SU-DHL-6 (cell line): ENCODE data around the gene C6orf132.

Experiments
- H2AFZ ChIP-seq: fragments of 200-600 bp; sonication (generic); 2 replicates; pipeline ENCODE4 v1.6.1; 2014; ENCODE audit warnings: low read depth, mild to moderate bottlenecking, moderate library complexity, mixed read lengths, antibody characterized with exemption, low read length; ENCODE audit not compliant: severe bottlenecking
- H3F3A ChIP-seq: fragments of 200-600 bp; shearing (Covaris generic); 2 replicates; pipeline ENCODE4 v1.6.0; 2016; ENCODE audit warnings: antibody characterized with exemption, mild to moderate bottlenecking; ENCODE audit not compliant: insufficient read depth
- H3K27ac ChIP-seq: fragments of 200-600 bp; sonication (generic); 2 replicates; pipeline ENCODE4 v1.5.1; 2016; ENCODE audit warnings: low read depth, mild to moderate bottlenecking, low read length, moderate library complexity, mixed read lengths
- H3K27me3 ChIP-seq: fragments of 200-600 bp; sonication (generic), shearing (Covaris generic); 2 replicates; pipeline ENCODE4 v1.6.0; 2014; ENCODE audit warnings: mild to moderate bottlenecking, low read length
- H3K36me3 ChIP-seq: fragments of 200-600 bp; sonication (generic); 2 replicates; pipeline ENCODE4 v1.6.1; 2014; ENCODE audit warnings: mild to moderate bottlenecking, low read length, mixed read lengths
- H3K4me2 ChIP-seq: fragments of 300-600, 200-600 bp; shearing (Covaris generic), sonication (generic); 2 replicates; pipeline ENCODE4 v1.6.0; 2014; ENCODE audit warnings: low read length, low read depth, mild to moderate bottlenecking; ENCODE audit not compliant: poor library complexity, severe bottlenecking
- H3K4me3 ChIP-seq: fragments of 200-600 bp; sonication (generic); 2 replicates; pipeline ENCODE4 v1.5.1; 2014; ENCODE audit warnings: antibody characterized with exemption, low read length, mild to moderate bottlenecking, mixed read lengths; ENCODE audit not compliant: insufficient read depth, poor library complexity, severe bottlenecking
- H3K79me2 ChIP-seq: fragments of 200-600 bp; sonication (generic); 2 replicates; pipeline ENCODE4 v1.6.1; 2014; ENCODE audit warnings: mild to moderate bottlenecking, low read length, moderate library complexity; ENCODE audit not compliant: insufficient read depth
- H3K9ac ChIP-seq: fragments of 200-600 bp; sonication (generic); 2 replicates; pipeline ENCODE4 v1.7.0; 2014; ENCODE audit warnings: mild to moderate bottlenecking, low read length
- H3K9me2 ChIP-seq: fragments of 200-600 bp; sonication (generic); replicated peaks from 2 replicates; pipeline ENCODE4 v1.6.1; 2014; ENCODE audit warnings: low read length; ENCODE audit not compliant: insufficient read depth
- H3K9me3 ChIP-seq: fragments of 200-600 bp; sonication (generic); 2 replicates; pipeline ENCODE4 v1.6.1; 2014; ENCODE audit warnings: low read length, mixed read lengths; ENCODE audit not compliant: insufficient read depth
- H4K20me1 ChIP-seq: fragments of 200-600 bp; sonication (generic); 2 replicates; pipeline ENCODE4 v1.6.1; 2014; ENCODE audit warnings: low read depth, mild to moderate bottlenecking, antibody characterized with exemption, low read length, moderate library complexity, mixed read lengths
- EZH2phosphoT487 ChIP-seq: fragments of 200-600 bp; sonication (generic), shearing (Covaris generic); conservative IDR thresholded peaks from 2 replicates; pipeline ENCODE4 v1.6.1; 2018; ENCODE audit warnings: mild to moderate bottlenecking, antibody characterized with exemption, low read length, moderate library complexity, mixed read lengths
- TF ChIP-seq, protein P1 (sequence below): fragments of 200-600 bp; sonication (generic); IDR thresholded peaks from one replicate; pipeline ENCODE4 v1.5.1; 2017; ENCODE audit warnings: antibody characterized with exemption, mild to moderate bottlenecking, low read length, moderate library complexity; ENCODE audit not compliant: insufficient read depth, poor library complexity, severe bottlenecking

Gene C6orf132

GRCh38 chr6:42156638-42157037, 14.2 kb upstream of the C6orf132 start:
- Histone ChIP-seq H3K79me2 (no peaks in the 10 kb centered on the region), H3K4me2 (no peak overlapping the region), H3K9me3 (no peaks in the 10 kb centered on the region), H3K4me3 (no peak overlapping the region), H3K27ac (no peak overlapping the region), H3K9ac (no peak overlapping the region), H3K36me3 (no peaks in the 10 kb centered on the region), H3K27me3 (no peaks in the 10 kb centered on the region), H2AFZ (no peak overlapping the region), H4K20me1 (no peaks in the 10 kb centered on the region), H3K9me2 (no peaks in the 10 kb centered on the region), H3F3A (no peaks in the 10 kb centered on the region)
- no peak for TF ChIP-seq EZH2phosphoT487
- TF ChIP-seq, protein P1, sequence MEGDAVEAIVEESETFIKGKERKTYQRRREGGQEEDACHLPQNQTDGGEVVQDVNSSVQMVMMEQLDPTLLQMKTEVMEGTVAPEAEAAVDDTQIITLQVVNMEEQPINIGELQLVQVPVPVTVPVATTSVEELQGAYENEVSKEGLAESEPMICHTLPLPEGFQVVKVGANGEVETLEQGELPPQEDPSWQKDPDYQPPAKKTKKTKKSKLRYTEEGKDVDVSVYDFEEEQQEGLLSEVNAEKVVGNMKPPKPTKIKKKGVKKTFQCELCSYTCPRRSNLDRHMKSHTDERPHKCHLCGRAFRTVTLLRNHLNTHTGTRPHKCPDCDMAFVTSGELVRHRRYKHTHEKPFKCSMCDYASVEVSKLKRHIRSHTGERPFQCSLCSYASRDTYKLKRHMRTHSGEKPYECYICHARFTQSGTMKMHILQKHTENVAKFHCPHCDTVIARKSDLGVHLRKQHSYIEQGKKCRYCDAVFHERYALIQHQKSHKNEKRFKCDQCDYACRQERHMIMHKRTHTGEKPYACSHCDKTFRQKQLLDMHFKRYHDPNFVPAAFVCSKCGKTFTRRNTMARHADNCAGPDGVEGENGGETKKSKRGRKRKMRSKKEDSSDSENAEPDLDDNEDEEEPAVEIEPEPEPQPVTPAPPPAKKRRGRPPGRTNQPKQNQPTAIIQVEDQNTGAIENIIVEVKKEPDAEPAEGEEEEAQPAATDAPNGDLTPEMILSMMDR, result no peak

- Histone ChIP-seq H3K4me3 (no peak overlapping the region), H3K27ac (no peak overlapping the region), H3K9ac (no peak overlapping the region), H3F3A (no peaks in the 10 kb centered on the region), H3K9me2 (no peaks in the 10 kb centered on the region), H3K27me3 (no peaks in the 10 kb centered on the region), H3K79me2 (no peaks in the 10 kb centered on the region), H3K9me3 (no peaks in the 10 kb centered on the region), H4K20me1 (no peaks in the 10 kb centered on the region), H2AFZ (no peak overlapping the region), H3K36me3 (no peaks in the 10 kb centered on the region), H3K4me2 (no peak overlapping the region)
- TF ChIP-seq, protein P1, result no peak
- TF ChIP-seq EZH2phosphoT487, result no peak
Observed at GRCh38 chr6:42155293-42155692, 12.9 kb upstream of the C6orf132 start.

- no peaks in the 10 kb centered on the region for H3K79me2 ChIP-seq
- H3K9ac ChIP-seq, result no peak overlapping the region
- no peaks in the 10 kb centered on the region for H3K36me3 ChIP-seq
- H3F3A ChIP-seq, result no peaks in the 10 kb centered on the region
- H4K20me1 ChIP-seq, result no peaks in the 10 kb centered on the region
- H3K4me2 ChIP-seq, result no peak overlapping the region
- no peaks in the 10 kb centered on the region for H3K9me2 ChIP-seq
- H3K27me3 ChIP-seq, result no peaks in the 10 kb centered on the region
- no peak overlapping the region for H2AFZ ChIP-seq
- H3K27ac ChIP-seq, result no peak overlapping the region
- TF ChIP-seq, protein P1, result no peak
- no peak for TF ChIP-seq EZH2phosphoT487
- H3K9me3 ChIP-seq, result no peaks in the 10 kb centered on the region
- H3K4me3 ChIP-seq, result no peak overlapping the region
Observed at GRCh38 chr6:42154461-42155209, 12.2 kb upstream of the C6orf132 start.
